HG03520 (cell line): ENCODE measurements around the gene COQ4.
"Not testable (repeated sequence)": the region's sequence is repeated elsewhere in the genome, so short reads cannot be mapped to it uniquely, and the experiment has no call there.

Source experiments
- ATAC-seq: cut with Tn5 transposase; IDR thresholded peaks from one replicate; pipeline ENCODE4 v1.9.1; 2021; ENCODE audit warnings: mild to moderate bottlenecking, moderate library complexity; ENCODE audit not compliant: unreplicated experiment

Gene COQ4

GRCh38 chr9:128298535-128299482 is 23.8 kb upstream of the COQ4 start:
- ATAC-seq: no peak

GRCh38 chr9:128304136-128304970 is 18.3 kb upstream of the COQ4 start:
- ATAC-seq: no peak

- no peak for ATAC-seq
Measured at GRCh38 chr9:128304971-128305288, 17.7 kb upstream of the COQ4 start.

GRCh38 chr9:128309551-128309950 is 13.1 kb upstream of the COQ4 start:
- no peak for ATAC-seq

- ATAC-seq: no peak
Measured at GRCh38 chr9:128310461-128310860, 12.2 kb upstream of the COQ4 start.

DNA sequence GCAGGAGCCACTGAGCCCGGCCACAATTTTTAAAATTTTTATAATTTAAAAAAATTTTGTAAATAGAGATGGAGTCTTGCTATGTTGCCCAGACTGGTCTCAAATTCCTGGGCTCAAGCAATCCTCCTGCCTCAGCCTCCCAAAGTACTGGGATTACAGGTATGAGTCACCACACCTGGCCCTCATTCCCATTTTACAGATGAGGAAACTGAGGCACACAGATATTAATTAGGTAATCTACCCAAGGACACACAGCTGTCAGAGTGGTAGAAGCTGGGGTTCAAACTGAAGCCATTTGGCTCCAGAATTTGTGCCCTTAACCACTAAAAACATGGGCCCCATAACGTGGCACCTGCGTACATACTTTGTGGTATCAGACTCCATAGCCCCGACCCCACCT is 7.9 kb upstream of the COQ4 start:
- no peak for ATAC-seq

- ATAC-seq: no peak
Measured at GRCh38 chr9:128316421-128316820, 6.2 kb upstream of the COQ4 start.

DNA sequence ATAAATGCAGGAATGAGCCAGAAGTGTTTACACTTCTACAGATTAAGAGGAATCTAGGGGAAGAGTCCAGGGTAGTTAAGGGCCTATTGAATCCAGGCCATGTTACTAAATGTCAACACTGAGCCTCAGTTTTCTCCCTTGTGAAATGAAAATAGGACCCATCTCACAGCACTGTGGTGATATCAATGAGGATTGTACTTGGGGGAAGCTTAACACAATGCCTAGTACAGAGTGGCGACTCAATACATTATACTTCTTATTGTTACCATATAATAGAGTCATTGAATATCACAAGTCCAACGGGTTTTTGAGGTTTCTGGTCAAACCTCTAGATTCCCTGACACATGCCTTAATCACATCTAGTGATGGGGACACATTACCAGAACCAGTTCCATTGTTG is 5.0 kb upstream of the COQ4 start:
- ATAC-seq: no peak

- ATAC-seq: no peak
Measured at GRCh38 chr9:128321343-128321742, 1.3 kb upstream of the COQ4 start.

DNA sequence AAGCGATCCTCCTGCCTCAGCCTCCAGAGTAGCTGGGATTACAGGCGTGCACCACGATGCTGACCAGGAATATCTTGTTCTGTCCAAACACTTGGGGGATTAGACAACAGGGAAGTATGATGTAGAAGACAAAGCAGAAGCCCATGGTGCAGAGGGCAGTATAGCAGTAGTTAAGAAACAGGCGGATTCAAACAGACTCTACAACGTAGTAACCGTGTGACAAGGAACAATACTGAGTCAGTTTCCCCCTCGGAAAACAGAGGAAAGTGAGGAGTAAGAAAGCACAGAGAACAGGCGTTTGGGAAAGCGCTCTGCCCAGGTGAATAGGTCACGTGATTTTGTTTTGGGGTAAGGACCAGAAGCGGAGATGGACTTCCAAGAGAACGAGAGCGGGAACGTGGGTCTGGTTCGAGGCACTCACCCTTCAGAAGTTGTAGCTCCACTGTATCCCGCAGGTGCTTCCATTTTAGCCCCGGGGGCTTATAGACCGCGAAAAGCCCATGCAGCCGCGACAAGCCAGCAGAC is 698 bp upstream of the COQ4 start:
- ATAC-seq: no peak

- ATAC-seq: no peak
Measured at GRCh38 chr9:128323212-128323730, 632 bp downstream of the COQ4 start.

DNA sequence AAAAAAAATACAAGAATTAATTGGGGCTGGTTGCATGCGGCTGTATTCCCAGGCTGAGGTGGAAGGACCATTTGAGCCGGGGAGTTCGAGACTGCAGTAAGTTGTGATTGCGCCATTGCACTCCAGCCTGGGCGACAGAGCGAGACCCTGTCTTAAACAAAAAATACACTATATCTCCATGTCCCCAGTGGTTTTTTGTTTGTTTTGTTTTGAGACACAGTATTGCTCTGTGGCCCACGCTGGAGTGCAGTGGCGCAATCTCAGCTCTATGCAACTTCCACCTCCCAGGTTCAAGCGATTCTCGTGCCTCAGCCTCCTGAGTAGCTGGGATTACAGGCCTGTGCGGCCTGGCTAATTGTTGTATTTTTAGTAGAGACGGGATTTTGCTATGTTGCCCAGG is 1.2 kb downstream of the COQ4 start:
- no peak for ATAC-seq

GRCh38 chr9:128324401-128324800 is 1.8 kb downstream of the COQ4 start:
- no peak for ATAC-seq

- no peak for ATAC-seq
Measured at GRCh38 chr9:128325629-128326028, 3.0 kb downstream of the COQ4 start.

- no peak for ATAC-seq
Measured at GRCh38 chr9:128333451-128333869, 10.8 kb downstream of the COQ4 start.

DNA sequence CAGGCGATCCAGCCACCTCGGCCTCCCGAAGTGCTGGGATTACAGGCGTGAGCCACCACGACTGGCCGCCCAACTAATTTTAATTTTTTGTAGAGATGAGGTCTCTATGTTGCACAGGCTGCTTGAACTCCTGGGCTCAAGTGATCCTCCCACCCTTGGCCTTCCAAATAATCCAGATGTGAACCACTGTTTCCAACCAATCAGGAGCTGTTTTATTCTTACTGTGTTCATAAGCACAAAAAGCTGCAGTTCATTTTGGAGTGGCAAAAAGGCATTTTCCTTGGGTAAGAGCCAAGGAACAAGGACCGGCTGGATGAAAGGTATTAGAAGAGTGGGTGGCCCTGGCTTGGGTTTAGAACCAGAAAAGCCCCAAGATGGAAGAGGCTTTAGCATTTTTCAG is 12.5 kb downstream of the COQ4 start:
- no peak for ATAC-seq

- ATAC-seq: no peak
Measured at GRCh38 chr9:128335914-128336313, 13.3 kb downstream of the COQ4 start.

- no peak for ATAC-seq
Measured at GRCh38 chr9:128337936-128338335, 15.3 kb downstream of the COQ4 start.

DNA sequence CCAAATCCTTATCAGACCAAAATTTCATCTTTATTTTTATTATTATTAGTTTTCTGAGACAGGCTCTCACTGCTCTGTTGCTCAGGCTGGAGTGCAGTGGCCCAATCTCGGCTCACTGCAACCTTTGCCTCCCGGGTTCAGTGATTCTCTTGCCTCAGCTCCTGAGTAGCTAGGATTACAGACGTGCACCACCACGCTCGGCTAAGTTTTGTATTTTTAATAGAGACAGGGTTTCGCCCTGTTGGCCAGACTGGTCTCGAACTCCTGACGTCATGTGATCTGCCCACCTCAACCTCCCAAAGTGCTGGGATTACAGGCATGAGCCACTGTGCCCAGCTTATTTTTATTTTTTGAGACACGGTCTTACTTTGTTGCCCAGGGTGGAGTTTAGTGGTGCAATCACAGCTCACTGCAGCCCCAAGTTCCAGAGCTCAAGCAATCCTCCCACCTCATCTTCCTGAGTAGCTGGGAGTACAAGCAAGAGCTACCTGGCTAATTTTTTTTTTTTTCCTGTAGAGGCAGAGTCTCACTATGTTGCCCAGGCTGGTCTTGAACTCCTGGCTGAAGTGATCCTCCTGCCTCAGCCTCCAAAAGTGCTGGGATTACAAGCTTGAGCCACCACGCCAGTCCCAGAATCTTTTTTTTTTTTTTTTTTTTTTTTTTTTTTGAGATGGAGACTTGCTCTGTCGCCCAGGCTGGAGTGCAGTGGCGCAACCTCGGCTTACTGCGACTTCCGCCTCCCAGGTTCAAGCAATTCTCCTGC is 16.4 kb downstream of the COQ4 start:
- not testable (repeated sequence) for ATAC-seq

- peak; percentile 64 for ATAC-seq
Measured at GRCh38 chr9:128339761-128340690, 17.4 kb downstream of the COQ4 start, which contains the start of gene SLC27A4. SLC27A4 (plus strand) TSS chr9:128340527; CDS start chr9:128343133, 2,606 bp downstream.
